Measurements from ENCODE around the gene CLRN1. TPM values are rescaled to one million over a fixed set of nuclear protein-coding genes. Genes with fewer than 3 reads are reported as not detected.

CLRN1 gene
- total and polyA plus RNA-seq, 2 experiments from 2014 or later: not detected

GRCh38 chr3:150942221-150942620 is 30.3 kb downstream of the CLRN1 start:
- TF ChIP-seq CTCF (IDR thresholded peaks at IDR 0.05; ENCODE audit: low read depth, low read length): no peak
- Histone ChIP-seq H3K4me1 (ENCODE audit: low read depth) (no peaks in the 10 kb centered on the region), H3K27ac (no peak overlapping the region), H3K27me3 (no peaks in the 10 kb centered on the region), H3K4me3 (no peak overlapping the region), H3K9me3 (ENCODE audit: low read depth) (no peaks in the 10 kb centered on the region), H3K36me3 (no peaks in the 10 kb centered on the region)
- DNase-seq (ENCODE audit: low read depth in 1 of 2, low spot score in 1 of 2): no peak

GRCh38 chr3:150936693-150937092 is 35.8 kb downstream of the CLRN1 start:
- DNase-seq (ENCODE audit: low read depth in 1 of 2, low spot score in 1 of 2): no peak
- H3K27ac ChIP-seq: no peak overlapping the region
- no peaks in the 10 kb centered on the region for H3K4me1 ChIP-seq (ENCODE audit: low read depth)
- no peaks in the 10 kb centered on the region for H3K9me3 ChIP-seq (ENCODE audit: low read depth)
- H3K36me3 ChIP-seq: no peaks in the 10 kb centered on the region
- H3K4me3 ChIP-seq: no peak overlapping the region
- H3K27me3 ChIP-seq: no peaks in the 10 kb centered on the region
- no peak for TF ChIP-seq CTCF (IDR thresholded peaks at IDR 0.05; ENCODE audit: low read depth, low read length)

GRCh38 chr3:150933473-150933995 is 39.0 kb downstream of the CLRN1 start:
- Histone ChIP-seq H3K27me3 (no peaks in the 10 kb centered on the region), H3K4me3 (no peak overlapping the region), H3K4me1 (ENCODE audit: low read depth) (no peaks in the 10 kb centered on the region), H3K36me3 (no peaks in the 10 kb centered on the region), H3K27ac (no peak overlapping the region), H3K9me3 (ENCODE audit: low read depth) (no peaks in the 10 kb centered on the region)
- no peak for DNase-seq (ENCODE audit: low read depth in 1 of 2, low spot score in 1 of 2)
- no peak for TF ChIP-seq CTCF (IDR thresholded peaks at IDR 0.05; ENCODE audit: low read depth, low read length)

GRCh38 chr3:150931745-150932144 is 40.8 kb downstream of the CLRN1 start:
- Histone ChIP-seq H3K4me1 (ENCODE audit: low read depth) (no peaks in the 10 kb centered on the region), H3K36me3 (no peaks in the 10 kb centered on the region), H3K4me3 (no peak overlapping the region), H3K9me3 (ENCODE audit: low read depth) (no peaks in the 10 kb centered on the region), H3K27me3 (no peaks in the 10 kb centered on the region), H3K27ac (no peak overlapping the region)
- DNase-seq (ENCODE audit: low read depth in 1 of 2, low spot score in 1 of 2): no peak
- no peak for TF ChIP-seq CTCF (IDR thresholded peaks at IDR 0.05; ENCODE audit: low read depth, low read length)

- H3K4me1 ChIP-seq (ENCODE audit: low read depth): no peaks in the 10 kb centered on the region
- no peaks in the 10 kb centered on the region for H3K9me3 ChIP-seq (ENCODE audit: low read depth)
- no peaks in the 10 kb centered on the region for H3K36me3 ChIP-seq
- no peak for TF ChIP-seq CTCF (IDR thresholded peaks at IDR 0.05; ENCODE audit: low read depth, low read length)
- H3K27me3 ChIP-seq: no peaks in the 10 kb centered on the region
- H3K4me3 ChIP-seq: no peak overlapping the region
- DNase-seq (ENCODE audit: low read depth in 1 of 2, low spot score in 1 of 2): no peak
- no peak overlapping the region for H3K27ac ChIP-seq
Observed at GRCh38 chr3:150930839-150931238, 41.7 kb downstream of the CLRN1 start.

- DNase-seq (ENCODE audit: low read depth in 1 of 2, low spot score in 1 of 2): no peak
- Histone ChIP-seq H3K36me3 (no peaks in the 10 kb centered on the region), H3K4me3 (no peak overlapping the region), H3K27ac (no peak overlapping the region), H3K9me3 (ENCODE audit: low read depth) (no peaks in the 10 kb centered on the region), H3K4me1 (ENCODE audit: low read depth) (no peaks in the 10 kb centered on the region), H3K27me3 (no peaks in the 10 kb centered on the region)
- TF ChIP-seq CTCF (IDR thresholded peaks at IDR 0.05; ENCODE audit: low read depth, low read length): no peak
Observed at GRCh38 chr3:150928234-150928633, 44.3 kb downstream of the CLRN1 start.

Data from cardiac muscle cell (in vitro differentiated cells and primary cell).